ENCODE measurements around the gene ATXN1. TPM values are rescaled to one million over a fixed set of nuclear protein-coding genes. Genes with fewer than 3 reads are reported as not detected.
"Not testable (repeated sequence)": the region's sequence is repeated elsewhere in the genome, so short reads cannot be mapped to it uniquely, and the experiment has no call there.

ATXN1 gene
- total RNA-seq, 1 experiment from 2014 or later, result 5.6 TPM

GRCh38 chr6:16380220-16380809, 380.9 kb downstream of the ATXN1 start:
- H3K9ac ChIP-seq (ENCODE audit: extremely low read depth, insufficient read length, low read length), result no peak overlapping the region
- no peak overlapping the region for H4K5ac ChIP-seq (ENCODE audit: insufficient read length, low read depth, low read length)
- H3K9me3 ChIP-seq (ENCODE audit: control insufficient read depth, low read depth, low read length), result no peaks in the 10 kb centered on the region
- H2BK15ac ChIP-seq (ENCODE audit: low read depth, low read length), result no peak overlapping the region
- no peak overlapping the region for H3K56ac ChIP-seq (ENCODE audit: insufficient read length, low read depth, low read length)
- TF ChIP-seq CTCF (conservative IDR thresholded peaks at IDR 0.05), result no peak
- no peak overlapping the region for H3K14ac ChIP-seq (ENCODE audit: insufficient read depth, low read length)
- H3K9me3 Mint-ChIP-seq, result no peaks in the 10 kb centered on the region
- H3K27me3 Mint-ChIP-seq (ENCODE audit: low read depth), result 0 out of 2 replicates have a peak, but pooled peaks cover 2% of the 10 kb centered on the region
- no peak overlapping the region for H2BK5ac ChIP-seq (ENCODE audit: insufficient read length, low read length)
- no peaks in the 10 kb centered on the region for H3K27me3 ChIP-seq (ENCODE audit: insufficient read depth, low read length)
- no peak for DNase-seq
- H4K20me1 ChIP-seq (ENCODE audit: control insufficient read depth, insufficient read depth, insufficient read length), result no peaks in the 10 kb centered on the region
- H3K4me3 Mint-ChIP-seq, result no peak overlapping the region
- H3K4me1 ChIP-seq (ENCODE audit: insufficient read depth, low read length), result no peaks in the 10 kb centered on the region
- no peaks in the 10 kb centered on the region for H3K79me2 ChIP-seq (ENCODE audit: insufficient read depth, low read length)
- H3K36me3 Mint-ChIP-seq (ENCODE audit: insufficient read depth in 1 of 3, low read depth in 3 of 3), result no peaks in the 10 kb centered on the region
- WGBS (ENCODE audit: extremely low coverage, insufficient read length, low lambda C conversion rate), result no CpG with 5 or more reads among the region's 5 CpGs
- no peak overlapping the region for H4K91ac ChIP-seq (ENCODE audit: insufficient read length, low read depth, low read length)
- no peak overlapping the region for H3K27ac Mint-ChIP-seq
- H3K4me1 Mint-ChIP-seq, result peaks cover 0 to under 1% of the 10 kb centered on the region in 2 experiments; a peak in 2 of 4 replicates
- H3K23me2 ChIP-seq (ENCODE audit: insufficient read length, low read depth, low read length, poor library complexity, severe bottlenecking), result no peaks in the 10 kb centered on the region
- no peak overlapping the region for H2BK120ac ChIP-seq (ENCODE audit: low read depth, low read length, poor library complexity, severe bottlenecking)
- no peak overlapping the region for H2BK20ac ChIP-seq (ENCODE audit: low read depth, low read length, poor library complexity, severe bottlenecking)
- no peak overlapping the region for H3T11ph ChIP-seq (ENCODE audit: low read length)
- no peak overlapping the region for H4K8ac ChIP-seq (replicated peaks; ENCODE audit: insufficient read length, low read depth, low read length)
- H2AFZ ChIP-seq (ENCODE audit: low read length), result no peak overlapping the region
- no peak overlapping the region for H2BK12ac ChIP-seq (ENCODE audit: insufficient read length, low read depth, low read length)
- H3K27ac ChIP-seq (ENCODE audit: insufficient read length, low read depth, low read length), result no peak overlapping the region
- H2AK5ac ChIP-seq (ENCODE audit: insufficient read length, low read length), result no peak overlapping the region
- no peak overlapping the region for H3K4ac ChIP-seq (ENCODE audit: low read depth, low read length)
- H3K79me1 ChIP-seq (ENCODE audit: insufficient read depth, low read depth, low read length, poor library complexity, severe bottlenecking), result no peaks in the 10 kb centered on the region
- no peak overlapping the region for H3K18ac ChIP-seq (ENCODE audit: insufficient read length, low read depth, low read length)
- no peak overlapping the region for H3K23ac ChIP-seq (ENCODE audit: insufficient read length, low read depth, low read length)
- no peak overlapping the region for H3K4me2 ChIP-seq (ENCODE audit: insufficient read depth, insufficient read length, low read length)

DNA sequence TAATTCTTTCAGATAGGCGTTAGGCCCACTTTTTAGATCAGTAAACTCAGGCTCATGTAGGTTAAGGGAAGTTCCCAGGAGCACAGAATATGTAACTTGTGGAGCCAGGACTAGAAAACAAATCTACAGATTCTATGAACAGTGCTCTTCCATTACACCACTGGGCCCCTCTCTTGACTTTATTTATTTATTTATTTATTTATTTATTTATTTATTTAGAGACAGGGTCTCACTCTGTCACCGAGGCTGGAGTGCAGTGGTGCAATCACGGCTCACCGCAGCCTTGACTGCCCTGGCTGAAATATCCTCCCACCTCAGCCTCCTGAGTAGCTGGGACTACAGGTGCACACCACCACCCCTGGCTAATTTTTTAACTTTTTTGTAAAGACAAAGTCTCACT, 382.9 kb downstream of the ATXN1 start:
- H4K5ac ChIP-seq (ENCODE audit: insufficient read length, low read depth, low read length), result not testable (repeated sequence)
- H3K4me1 Mint-ChIP-seq, result peaks cover 11% of the 10 kb centered on the region in 2 experiments
- no CpG with 5 or more reads among the region's 4 CpGs for WGBS (ENCODE audit: extremely low coverage, insufficient read length, low lambda C conversion rate)

More for the DNA sequence above, 382.9 kb downstream of the ATXN1 start:
- not testable (repeated sequence) for H2AK5ac ChIP-seq (ENCODE audit: insufficient read length, low read length); H3K4me3 Mint-ChIP-seq; H3K4me2 ChIP-seq (ENCODE audit: insufficient read depth, insufficient read length, low read length); H2BK12ac ChIP-seq (ENCODE audit: insufficient read length, low read depth, low read length); H2BK15ac ChIP-seq (ENCODE audit: low read depth, low read length); H3K23me2 ChIP-seq (ENCODE audit: insufficient read length, low read depth, low read length, poor library complexity, severe bottlenecking); H4K20me1 ChIP-seq (ENCODE audit: control insufficient read depth, insufficient read depth, insufficient read length); H2AFZ ChIP-seq (ENCODE audit: low read length); H2BK120ac ChIP-seq (ENCODE audit: low read depth, low read length, poor library complexity, severe bottlenecking); H3K4me1 ChIP-seq (ENCODE audit: insufficient read depth, low read length); H3K27me3 Mint-ChIP-seq (ENCODE audit: low read depth); H3K9ac ChIP-seq (ENCODE audit: extremely low read depth, insufficient read length, low read length); H4K8ac ChIP-seq (replicated peaks; ENCODE audit: insufficient read length, low read depth, low read length); H3T11ph ChIP-seq (ENCODE audit: low read length); H3K18ac ChIP-seq (ENCODE audit: insufficient read length, low read depth, low read length); H2BK5ac ChIP-seq (ENCODE audit: insufficient read length, low read length); H3K14ac ChIP-seq (ENCODE audit: insufficient read depth, low read length); H3K56ac ChIP-seq (ENCODE audit: insufficient read length, low read depth, low read length); H3K27ac ChIP-seq (ENCODE audit: insufficient read length, low read depth, low read length); H2BK20ac ChIP-seq (ENCODE audit: low read depth, low read length, poor library complexity, severe bottlenecking); H3K79me2 ChIP-seq (ENCODE audit: insufficient read depth, low read length); H4K91ac ChIP-seq (ENCODE audit: insufficient read length, low read depth, low read length); H3K27me3 ChIP-seq (ENCODE audit: insufficient read depth, low read length); H3K9me3 ChIP-seq (ENCODE audit: control insufficient read depth, low read depth, low read length); DNase-seq; H3K4ac ChIP-seq (ENCODE audit: low read depth, low read length); H3K23ac ChIP-seq (ENCODE audit: insufficient read length, low read depth, low read length); H3K9me3 Mint-ChIP-seq; H3K79me1 ChIP-seq (ENCODE audit: insufficient read depth, low read depth, low read length, poor library complexity, severe bottlenecking); H3K27ac Mint-ChIP-seq; H3K36me3 Mint-ChIP-seq (ENCODE audit: insufficient read depth in 1 of 3, low read depth in 3 of 3)
